Astrocyte of the spinal cord (primary cell): ENCODE measurements around the gene FOXB1.

Experiments used
- DNase-seq: peaks from one replicate; pipeline ENCODE4 v3.0.0; 2011; ENCODE audit warnings: low read depth, low spot score
- H3K4me3 ChIP-seq: 2 replicates; pipeline ENCODE4 v1.5.1; 2011; ENCODE audit warnings: low read depth, mild to moderate bottlenecking, low read length, moderate library complexity
- CTCF ChIP-seq: IDR thresholded peaks from 2 replicates; pipeline ENCODE4 v1.5.1; 2012; ENCODE audit warnings: low read depth, mild to moderate bottlenecking, low read length, inconsistent platforms
- in situ Hi-C: cut with HindIII; loops from 2 replicates; pipeline ENCODE4 v1.10.0; 2017; ENCODE audit warnings: low sequenced_read_pairs

The FOXB1 gene

DNA sequence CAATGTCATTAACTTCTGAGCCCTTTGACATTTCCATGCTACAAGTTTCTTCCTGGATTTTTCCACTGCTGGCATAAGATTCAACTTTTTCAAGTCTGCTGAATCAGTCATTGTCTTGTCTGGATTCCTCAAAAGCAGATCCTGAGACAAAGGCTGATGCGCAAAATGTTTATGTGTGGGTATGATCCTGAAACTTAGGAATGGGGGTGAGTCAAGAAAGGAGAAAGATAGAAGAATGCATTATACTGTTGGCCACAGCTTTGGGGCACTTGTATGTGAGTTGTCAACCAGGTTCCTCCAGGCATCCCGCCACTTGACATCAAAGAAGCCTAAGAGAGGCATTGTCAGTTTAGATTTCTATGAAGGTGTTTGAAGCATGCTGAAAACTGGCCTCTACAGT is 50.4 kb downstream of the FOXB1 start:
- TF ChIP-seq CTCF = no peak
- no peak for DNase-seq
- H3K4me3 ChIP-seq = no peak overlapping the region
- in situ Hi-C loops = no loop called here
